ENCODE data around the gene MRS2.

DNA sequence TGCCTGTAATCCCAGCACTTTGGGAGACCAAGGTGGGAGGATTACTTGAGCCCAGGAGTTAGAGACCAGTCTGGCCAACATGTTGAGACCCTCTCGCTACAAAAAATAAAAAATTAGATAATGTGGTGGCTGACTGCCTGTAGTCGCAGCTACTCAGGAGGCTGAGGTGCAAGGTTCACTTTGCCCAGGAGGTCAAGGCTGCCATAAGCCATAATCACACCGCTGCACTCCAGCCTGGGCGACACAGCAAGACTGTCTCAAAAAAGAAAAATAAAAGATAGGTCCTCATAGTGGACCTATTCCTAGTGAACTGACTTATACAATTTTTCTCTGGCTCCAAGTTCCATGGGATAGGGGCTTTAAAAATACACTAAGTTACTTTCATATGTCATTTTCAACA, 41.9 kb downstream of the MRS2 start:
- TF ChIP-seq, protein P1, sequence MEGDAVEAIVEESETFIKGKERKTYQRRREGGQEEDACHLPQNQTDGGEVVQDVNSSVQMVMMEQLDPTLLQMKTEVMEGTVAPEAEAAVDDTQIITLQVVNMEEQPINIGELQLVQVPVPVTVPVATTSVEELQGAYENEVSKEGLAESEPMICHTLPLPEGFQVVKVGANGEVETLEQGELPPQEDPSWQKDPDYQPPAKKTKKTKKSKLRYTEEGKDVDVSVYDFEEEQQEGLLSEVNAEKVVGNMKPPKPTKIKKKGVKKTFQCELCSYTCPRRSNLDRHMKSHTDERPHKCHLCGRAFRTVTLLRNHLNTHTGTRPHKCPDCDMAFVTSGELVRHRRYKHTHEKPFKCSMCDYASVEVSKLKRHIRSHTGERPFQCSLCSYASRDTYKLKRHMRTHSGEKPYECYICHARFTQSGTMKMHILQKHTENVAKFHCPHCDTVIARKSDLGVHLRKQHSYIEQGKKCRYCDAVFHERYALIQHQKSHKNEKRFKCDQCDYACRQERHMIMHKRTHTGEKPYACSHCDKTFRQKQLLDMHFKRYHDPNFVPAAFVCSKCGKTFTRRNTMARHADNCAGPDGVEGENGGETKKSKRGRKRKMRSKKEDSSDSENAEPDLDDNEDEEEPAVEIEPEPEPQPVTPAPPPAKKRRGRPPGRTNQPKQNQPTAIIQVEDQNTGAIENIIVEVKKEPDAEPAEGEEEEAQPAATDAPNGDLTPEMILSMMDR (IDR thresholded peaks at IDR 0.05), result no peak
- TF ChIP-seq POLR2A (IDR thresholded peaks at IDR 0.05) (no peak), POLR2AphosphoS5 (IDR thresholded peaks at IDR 0.05) (no peak), EP300 (IDR thresholded peaks at IDR 0.05) (no peak)
